CD4-positive, alpha-beta T cell treated with Interleukin-17A for 1 hour (primary cell): Measurements from ENCODE around the gene SYNGAP1.

Source experiments
- DNase-seq: peaks from one replicate; pipeline ENCODE4 v3.0.0-alpha.2; 2020

Gene SYNGAP1

GRCh38 chr6:33424855-33425667 is 5.2 kb downstream of the SYNGAP1 start:
- DNase-seq: no peak

DNA sequence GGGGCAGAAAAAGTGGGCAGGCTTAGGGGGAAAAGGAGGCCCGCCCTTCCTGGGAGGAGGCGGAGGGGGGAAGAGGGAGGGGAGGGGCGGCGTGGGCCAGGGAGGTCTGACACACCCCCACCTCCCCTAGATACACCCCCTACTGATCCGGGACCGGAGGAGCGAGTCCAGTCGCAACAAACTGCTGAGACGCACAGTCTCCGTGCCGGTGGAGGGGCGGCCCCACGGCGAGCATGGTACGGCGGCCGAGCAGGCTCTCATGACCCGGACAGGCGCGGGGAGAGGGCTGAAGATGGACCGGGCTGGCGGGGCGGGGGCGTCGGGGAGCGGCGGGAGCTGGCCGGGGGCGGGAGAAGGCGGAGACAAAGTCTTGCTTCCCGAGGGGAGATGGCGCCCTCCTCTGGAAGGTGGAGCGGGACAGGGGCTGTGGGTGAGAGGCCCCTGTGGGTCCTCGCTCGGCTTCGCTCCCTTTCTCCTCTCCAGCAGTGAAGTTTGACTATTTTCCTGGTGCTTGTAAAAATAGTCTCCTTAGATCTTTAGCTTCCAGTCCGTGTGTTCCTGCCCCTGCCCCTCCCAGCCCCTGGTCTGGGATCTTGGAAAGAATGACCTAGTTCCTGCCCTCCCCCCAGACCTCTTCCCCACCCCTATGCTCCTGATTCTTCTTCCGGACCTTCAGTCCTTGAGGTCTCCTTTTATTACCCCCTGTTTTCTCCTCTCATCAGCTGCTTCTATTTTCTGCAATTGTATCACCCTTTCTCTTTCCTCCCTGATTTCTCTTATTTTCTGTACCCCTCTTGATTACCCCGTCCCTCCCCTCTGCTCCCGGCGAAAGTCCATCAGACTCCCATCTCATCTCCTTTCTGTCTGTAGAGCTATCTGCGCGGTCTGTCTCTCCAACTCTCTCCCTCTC is 6.1 kb downstream of the SYNGAP1 start:
- DNase-seq: peak; percentile 92

GRCh38 chr6:33426590-33427511 is 7.0 kb downstream of the SYNGAP1 start:
- DNase-seq: peak; percentile 80

DNA sequence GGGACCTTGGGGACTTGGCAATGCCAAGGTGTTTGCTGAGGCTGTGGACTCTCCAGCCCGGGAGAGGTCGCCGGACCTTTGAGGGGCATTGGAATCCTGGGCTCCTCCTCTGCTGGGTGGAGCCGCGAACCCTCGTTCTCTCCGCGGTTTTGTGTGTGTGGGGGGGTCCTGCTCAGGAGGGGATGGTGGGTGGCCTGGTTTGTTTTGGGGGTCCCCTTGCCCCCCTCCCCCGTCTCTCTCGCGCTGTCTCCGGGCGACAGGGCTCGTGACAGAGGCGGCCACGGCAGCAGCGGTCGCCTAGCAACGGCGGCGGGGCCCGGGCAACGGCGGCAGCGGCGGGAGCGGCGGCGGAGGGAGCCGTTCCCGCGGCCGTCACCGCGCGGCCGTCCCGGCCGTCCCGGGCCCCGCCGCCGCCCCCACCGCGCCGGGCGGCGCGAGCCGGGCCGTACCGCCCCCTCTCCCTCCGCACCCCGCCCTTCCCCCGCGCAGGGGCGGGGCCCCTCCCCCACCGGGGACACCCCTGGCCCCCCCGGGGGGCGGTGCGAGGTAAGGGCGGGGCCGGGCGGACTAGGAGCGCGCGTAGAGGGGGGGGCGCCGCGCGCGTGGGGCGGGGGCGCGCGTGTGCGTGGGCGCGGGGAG is 7.8 kb downstream of the SYNGAP1 start:
- DNase-seq: peak; percentile 75

DNA sequence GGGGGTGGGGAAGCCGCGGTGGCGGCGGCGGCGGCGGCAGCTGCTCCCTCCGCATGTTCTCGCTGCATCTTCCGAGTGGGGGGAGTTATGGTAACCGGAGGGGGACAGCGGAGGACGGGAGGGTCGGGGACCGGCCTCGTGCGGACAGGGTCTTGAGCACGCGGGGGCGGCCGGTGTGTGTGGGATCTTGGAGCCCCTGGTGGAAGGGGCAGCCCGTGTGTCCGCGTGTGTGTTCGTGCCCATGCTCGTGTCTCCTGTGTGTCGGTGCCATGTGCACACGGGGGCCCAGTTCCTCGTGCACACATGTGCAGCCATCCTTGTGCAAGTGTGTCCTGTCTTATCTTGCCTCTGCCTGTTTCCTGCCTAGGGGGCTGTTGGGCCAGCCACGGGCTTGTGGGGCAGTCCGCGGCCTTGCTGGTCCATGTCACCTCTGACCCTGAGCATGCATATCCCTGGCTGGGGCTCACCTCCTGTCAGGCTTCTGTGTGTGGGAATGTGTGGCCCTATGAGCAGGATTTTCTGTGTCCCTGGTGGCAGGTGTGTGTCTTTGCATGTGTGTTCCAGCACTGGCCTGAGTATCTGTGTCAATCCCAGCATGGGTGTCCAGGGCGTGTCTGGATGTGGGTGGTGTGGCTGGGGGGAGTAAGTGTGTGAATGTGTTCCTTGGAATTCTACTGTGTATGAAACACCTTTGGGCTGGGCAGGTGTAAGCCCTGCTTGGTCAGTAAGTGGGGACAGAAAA is 8.5 kb downstream of the SYNGAP1 start:
- peak; percentile 54 for DNase-seq

GRCh38 chr6:33428966-33429749 is 9.3 kb downstream of the SYNGAP1 start:
- DNase-seq: peak; percentile 18

GRCh38 chr6:33429750-33430052 is 9.8 kb downstream of the SYNGAP1 start:
- DNase-seq: peak; percentile 70

GRCh38 chr6:33430334-33430733 is 10.5 kb downstream of the SYNGAP1 start:
- peak; percentile 55 for DNase-seq

GRCh38 chr6:33430991-33431879 is 11.4 kb downstream of the SYNGAP1 start:
- peak; percentile 90 for DNase-seq

DNA sequence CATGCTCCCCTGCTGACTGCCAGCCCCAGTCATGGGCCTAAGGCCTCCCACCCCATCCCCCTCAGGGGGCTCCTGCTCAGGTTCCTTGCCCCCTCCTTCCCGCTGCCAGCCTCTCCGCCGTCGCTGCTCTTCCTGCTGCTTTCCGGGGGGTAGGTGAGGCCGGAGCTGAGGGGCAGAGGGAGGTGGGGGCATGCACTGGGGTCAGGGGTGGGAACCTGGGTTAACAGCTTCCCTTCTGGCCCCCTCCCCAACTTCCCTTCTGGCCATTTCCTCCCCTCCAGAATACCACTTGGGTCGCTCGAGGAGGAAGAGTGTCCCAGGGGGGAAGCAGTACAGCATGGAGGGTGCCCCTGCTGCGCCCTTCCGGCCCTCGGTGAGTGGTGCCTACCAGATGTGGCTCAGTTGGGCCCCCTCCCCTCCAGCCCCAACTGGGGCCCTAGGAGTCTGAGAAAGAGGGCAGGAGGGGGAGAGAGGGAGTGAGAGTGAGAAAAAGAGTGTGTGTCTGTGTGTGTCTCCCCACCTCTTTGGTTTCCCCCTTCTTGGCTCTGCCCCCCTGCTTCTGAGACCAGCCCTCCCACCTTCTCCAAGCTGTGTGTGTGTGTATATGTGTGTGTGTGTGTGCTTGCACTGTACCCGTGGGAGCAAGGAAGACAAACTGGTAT is 12.1 kb downstream of the SYNGAP1 start:
- no peak for DNase-seq

GRCh38 chr6:33432546-33432945 is 12.7 kb downstream of the SYNGAP1 start:
- no peak for DNase-seq

DNA sequence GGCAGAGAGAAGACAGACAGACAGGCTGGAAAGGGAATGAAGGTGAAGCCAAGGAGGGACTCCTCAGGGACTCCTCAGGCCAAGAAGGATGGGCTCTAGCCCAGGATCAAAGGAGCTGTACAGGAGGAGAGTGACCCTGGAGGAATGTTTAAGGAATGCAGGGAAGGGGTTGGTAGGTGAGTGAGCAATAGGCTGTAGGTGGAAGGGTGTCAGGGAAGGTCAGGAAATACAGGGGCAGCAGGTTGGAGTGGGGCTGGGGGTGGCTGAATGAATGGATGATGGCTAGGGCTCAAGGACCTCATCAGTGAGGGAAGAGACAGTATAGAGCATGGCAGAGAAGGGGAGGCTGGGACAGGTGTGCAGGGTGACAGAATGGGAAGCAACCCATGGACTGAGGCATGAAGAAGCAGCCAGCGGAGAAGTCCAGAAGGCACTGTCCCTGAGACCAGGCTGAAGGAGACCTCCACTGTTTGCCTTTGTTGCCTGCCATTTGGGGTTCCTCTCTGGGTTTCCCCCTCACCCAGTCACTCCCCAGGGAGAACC is 13.2 kb downstream of the SYNGAP1 start:
- DNase-seq: no peak

- no peak for DNase-seq
Observed at GRCh38 chr6:33433544-33434191, 13.8 kb downstream of the SYNGAP1 start.

- DNase-seq: no peak
Observed at GRCh38 chr6:33434961-33435360, 15.1 kb downstream of the SYNGAP1 start.

GRCh38 chr6:33437666-33438065 is 17.8 kb downstream of the SYNGAP1 start:
- no peak for DNase-seq

DNA sequence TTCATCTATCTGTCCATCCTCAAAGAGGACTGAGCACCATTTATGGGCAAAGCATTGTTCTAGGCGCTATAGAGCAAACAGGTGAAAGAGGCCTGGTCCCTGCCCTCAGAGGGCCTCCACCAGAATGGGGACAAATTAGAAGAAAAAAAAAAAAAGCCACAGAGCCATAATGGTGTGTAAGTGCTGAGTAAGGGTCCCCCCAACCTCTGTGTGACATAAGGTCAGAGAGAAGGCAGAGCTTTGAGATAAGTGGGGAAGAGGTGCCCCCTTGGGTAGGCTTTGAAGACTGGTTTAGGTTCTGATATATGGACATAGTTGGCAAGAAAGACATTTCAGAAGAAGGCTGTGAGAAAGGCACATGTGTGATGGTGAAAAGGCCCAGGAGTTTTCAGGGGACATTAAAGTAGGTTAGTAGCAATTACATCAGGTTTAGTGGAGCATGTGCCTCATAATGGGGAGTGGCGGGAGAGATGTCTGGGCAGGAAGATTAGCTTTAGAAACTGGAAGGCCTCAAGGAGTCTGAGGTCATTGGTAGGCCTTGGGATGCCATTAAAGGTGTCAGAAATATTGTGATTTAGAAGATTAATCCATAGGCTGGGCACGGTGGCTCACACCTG is 19.2 kb downstream of the SYNGAP1 start:
- DNase-seq: no peak

GRCh38 chr6:33439956-33440648 is 20.2 kb downstream of the SYNGAP1 start:
- no peak for DNase-seq
